H1 (cell line): ENCODE data around the gene LANCL2. TPM values are rescaled to one million over a fixed set of nuclear protein-coding genes. Genes with fewer than 3 reads are reported as not detected.

Source experiments
- CTCF ChIA-PET: fragments of 300-600 bp; sonication (Branson Sonifier 250); formaldehyde crosslinking; loops from one replicate; lab custom pipeline; 2021; ENCODE audit not compliant: partially characterized antibody; lab: Charles Lee
- POLR2A ChIA-PET: fragments of 300-600 bp; sonication (Branson Sonifier 250); formaldehyde crosslinking; loops from one replicate; lab custom pipeline; 2021; ENCODE audit warnings: inconsistent platforms; ENCODE audit not compliant: partially characterized antibody; lab: Charles Lee
- DNase-seq, 2 experiments: peaks; one replicate each; pipeline versions ENCODE4 v3.0.0 to v3.0.0-alpha.2; 2010 to 2022; ENCODE audit warnings: low spot score in 2 of 2, low read depth in 1 of 2, mixed read lengths in 1 of 2
- FAIRE-seq: peaks from 2 replicates; lab custom pipeline; 2011; peaks lifted over from hg19 to GRCh38; lab: Jason Lieb, UNC
- H2AFZ ChIP-seq: 2 replicates; pipeline ENCODE4 v1.8.1; 2012; ENCODE audit warnings: low read length, inconsistent platforms
- H2AK5ac ChIP-seq: 2 replicates; pipeline ENCODE4 v1.6.1; 2013; ENCODE audit warnings: low read depth, low read length
- H2BK120ac ChIP-seq: replicated peaks from 2 replicates; pipeline ENCODE3; 2013; ENCODE audit warnings: low read depth, low read length, inconsistent platforms
- H2BK12ac ChIP-seq: 2 replicates; pipeline ENCODE4 v1.6.1; 2013; ENCODE audit warnings: low read depth, low read length
- H2BK15ac ChIP-seq: 2 replicates; pipeline ENCODE4 v1.6.1; 2013; ENCODE audit warnings: low read length
- H2BK20ac ChIP-seq: 2 replicates; pipeline ENCODE4 v1.6.1; 2013; ENCODE audit warnings: low read length
- H2BK5ac ChIP-seq: 2 replicates; pipeline ENCODE4 v1.6.1; 2013; ENCODE audit warnings: low read depth, low read length
- H3K14ac ChIP-seq: 2 replicates; pipeline ENCODE4 v1.6.1; 2013; ENCODE audit warnings: inconsistent platforms; ENCODE audit not compliant: insufficient read length
- H3K18ac ChIP-seq: 2 replicates; pipeline ENCODE4 v1.6.1; 2013; ENCODE audit warnings: low read length; ENCODE audit errors: extremely low read depth
- H3K23ac ChIP-seq: 2 replicates; pipeline ENCODE4 v1.6.1; 2013; ENCODE audit warnings: inconsistent platforms; ENCODE audit not compliant: insufficient read length
- H3K23me2 ChIP-seq: 2 replicates; pipeline ENCODE4 v1.6.1; 2013; ENCODE audit warnings: low read depth, low read length
- H3K27ac ChIP-seq: 2 replicates; pipeline ENCODE4 v1.6.1; 2011; ENCODE audit warnings: low read depth, low read length, inconsistent platforms
- H3K27me3 ChIP-seq, 4 experiments: replicated peaks in 1 of 4; 1 replicate in 1 of 4; 2 replicates in 3 of 4; pipeline versions ENCODE4 v1.6.1 to v1.8.1; 2011 to 2013; ENCODE audit warnings: low read length in 3 of 4, mild to moderate bottlenecking in 3 of 4, inconsistent platforms in 2 of 4, mixed read lengths in 2 of 4, moderate library complexity in 1 of 4; ENCODE audit not compliant: control insufficient read depth in 3 of 4, insufficient read depth in 3 of 4; ENCODE audit errors: extremely low read depth in 1 of 4
- H3K36me3 ChIP-seq, 4 experiments: 2 replicates each; pipeline versions ENCODE4 v1.6.1 to v1.8.1; 2011 to 2013; ENCODE audit warnings: mild to moderate bottlenecking in 4 of 4, low read length in 3 of 4, moderate library complexity in 2 of 4, control low read depth in 1 of 4, inconsistent platforms in 1 of 4; ENCODE audit not compliant: insufficient read depth in 4 of 4, control insufficient read depth in 2 of 4
- H3K4ac ChIP-seq: replicated peaks from 2 replicates; pipeline ENCODE3; 2013; ENCODE audit warnings: low read length, low read depth, mixed read lengths, inconsistent platforms; ENCODE audit not compliant: insufficient read length
- H3K4me1 ChIP-seq, 4 experiments: replicated peaks in 1 of 4; 1 replicate in 1 of 4; 2 replicates in 3 of 4; pipeline versions ENCODE4 v1.6.1 to v1.8.1; 2011 to 2013; ENCODE audit warnings: low read length in 3 of 4, inconsistent platforms in 2 of 4, mixed read lengths in 1 of 4; ENCODE audit not compliant: insufficient read depth in 4 of 4, control insufficient read depth in 3 of 4
- H3K4me2 ChIP-seq, 2 experiments: 2 replicates each; pipeline versions ENCODE4 v1.6.1 to v1.8.1; 2011 to 2013; ENCODE audit warnings: low read depth in 2 of 2, low read length in 2 of 2, control low read depth in 1 of 2, inconsistent platforms in 1 of 2, mild to moderate bottlenecking in 1 of 2; ENCODE audit not compliant: insufficient read depth in 1 of 2
- H3K4me3 ChIP-seq, 4 experiments: fragments of 200-600, 300-600 bp in 1 of 4; sonication (generic), shearing (Covaris generic), sonication (Bioruptor Twin) in 1 of 4; 2 replicates each; pipeline versions ENCODE4 v1.5.1 to v1.8.1; 2011 to 2016; ENCODE audit warnings: low read length in 4 of 4, low read depth in 3 of 4, control low read depth in 2 of 4, inconsistent platforms in 2 of 4, mild to moderate bottlenecking in 2 of 4, mixed read lengths in 1 of 4, moderate library complexity in 1 of 4; ENCODE audit not compliant: insufficient read depth in 2 of 4; ENCODE audit errors: extremely low read depth in 1 of 4
- H3K56ac ChIP-seq: replicated peaks from 2 replicates; pipeline ENCODE3; 2013; ENCODE audit warnings: low read depth, mild to moderate bottlenecking, mixed read lengths, low read length, inconsistent platforms; ENCODE audit not compliant: insufficient read length
- H3K79me1 ChIP-seq: 2 replicates; pipeline ENCODE4 v1.6.1; 2013; ENCODE audit warnings: low read depth, low read length, control low read depth
- H3K79me2 ChIP-seq, 2 experiments: 2 replicates each; pipeline versions ENCODE4 v1.6.1 to v1.8.1; 2012 to 2013; ENCODE audit warnings: low read length in 2 of 2, mild to moderate bottlenecking in 2 of 2, inconsistent platforms in 1 of 2; ENCODE audit not compliant: insufficient read depth in 2 of 2, control insufficient read depth in 1 of 2
- H3K9ac ChIP-seq, 4 experiments: replicated peaks in 1 of 4; 1 replicate in 1 of 4; 2 replicates in 3 of 4; pipeline versions ENCODE4 v1.6.1 to v1.8.1; 2011 to 2013; ENCODE audit warnings: low read depth in 3 of 4, low read length in 3 of 4, control low read depth in 2 of 4, mild to moderate bottlenecking in 2 of 4, moderate library complexity in 2 of 4, inconsistent platforms in 1 of 4; ENCODE audit errors: extremely low read depth in 1 of 4
- H3K9me3 ChIP-seq, 2 experiments: 2 replicates each; pipeline versions ENCODE4 v1.6.1 to v1.8.1; 2012 to 2013; ENCODE audit warnings: mild to moderate bottlenecking in 2 of 2, moderate library complexity in 2 of 2, control low read depth in 1 of 2, inconsistent platforms in 1 of 2, low read depth in 1 of 2, low read length in 1 of 2, mixed read lengths in 1 of 2; ENCODE audit not compliant: insufficient read depth in 2 of 2
- H4K20me1 ChIP-seq, 2 experiments: replicated peaks in 1 of 2; 2 replicates each; pipeline versions ENCODE3 to v1.8.1; 2011 to 2013; ENCODE audit warnings: inconsistent platforms in 2 of 2, low read length in 2 of 2, mild to moderate bottlenecking in 1 of 2; ENCODE audit not compliant: insufficient read depth in 2 of 2, control insufficient read depth in 1 of 2
- H4K5ac ChIP-seq: 2 replicates; pipeline ENCODE4 v1.6.1; 2013; ENCODE audit warnings: low read length, low read depth, mixed read lengths, inconsistent platforms; ENCODE audit not compliant: insufficient read length
- H4K8ac ChIP-seq: 2 replicates; pipeline ENCODE4 v1.8.0; 2013; ENCODE audit warnings: mild to moderate bottlenecking, moderate library complexity, low read length, inconsistent platforms; ENCODE audit not compliant: insufficient read depth; ENCODE audit errors: extremely low read depth
- H4K91ac ChIP-seq: replicated peaks from 2 replicates; pipeline ENCODE3; 2013; ENCODE audit warnings: low read length, mixed read lengths, inconsistent platforms; ENCODE audit not compliant: insufficient read length
- CTBP2 ChIP-seq: IDR thresholded peaks from 2 replicates; pipeline ENCODE4 v1.7.0; 2011; ENCODE audit warnings: borderline replicate concordance, mild to moderate bottlenecking, moderate library complexity, mixed read lengths, low read length; ENCODE audit not compliant: insufficient read depth, insufficient read length
- SP2 ChIP-seq: IDR thresholded peaks from 2 replicates; pipeline ENCODE4 v1.6.1; 2012; ENCODE audit warnings: mild to moderate bottlenecking, low read length, inconsistent platforms
- TCF12 ChIP-seq: IDR thresholded peaks from 2 replicates; pipeline ENCODE4 v1.6.1; 2011; ENCODE audit warnings: low read depth, mild to moderate bottlenecking, low read length
- WGBS, 2 experiments: shearing (Covaris generic) in 1 of 2; methylation state at CpG; one replicate each; pipeline versions ENCODE4 v1.1.6 to v1.1.7; 2013 to 2015; ENCODE audit warnings: low lambda C conversion rate in 2 of 2, mixed read lengths in 2 of 2, inconsistent platforms in 1 of 2, low coverage in 1 of 2, missing lambda C conversion rate in 1 of 2; ENCODE audit not compliant: insufficient replicate concordance in 2 of 2, insufficient coverage in 1 of 2, insufficient read length in 1 of 2; ENCODE audit errors: extremely low coverage in 1 of 2, missing lambda C conversion rate in 1 of 2; 5-methylcytosine and 5-hydroxymethylcytosine counted together
- polyA plus RNA-seq, 7 experiments: library from polyadenylated mRNA; depleted of rRNA in 3 of 7; stranded (reverse) in 5 of 7; unstranded in 2 of 7; fragments of >200 nt in 5 of 7; fragments of 200-250 nt in 2 of 7; gene quantifications; 1 replicate in 5 of 7; 2 replicates in 1 of 7; 4 replicates in 1 of 7; pipeline versions ENCODE4 v1.2.1 to v1.2.3, GENCODE V29; 2011 to 2013; ENCODE audit warnings: missing spikeins in 2 of 7, mixed read lengths in 2 of 7
- total RNA-seq: library from RNA; stranded (reverse); fragmentation: NEBNext Ultra II Directional; extraction: Animal tissue kit (Norgen Biotek cat#: 25700); gene quantifications from 2 replicates; pipeline ENCODE4 v1.2.1, GENCODE V29; 2021

The LANCL2 gene
- total and polyA plus RNA-seq, 2 of the 8 experiments (the other 6 are each of a cell fraction or from before 2014, with no cell fraction given): 9.2 to 9.5 TPM

DNA sequence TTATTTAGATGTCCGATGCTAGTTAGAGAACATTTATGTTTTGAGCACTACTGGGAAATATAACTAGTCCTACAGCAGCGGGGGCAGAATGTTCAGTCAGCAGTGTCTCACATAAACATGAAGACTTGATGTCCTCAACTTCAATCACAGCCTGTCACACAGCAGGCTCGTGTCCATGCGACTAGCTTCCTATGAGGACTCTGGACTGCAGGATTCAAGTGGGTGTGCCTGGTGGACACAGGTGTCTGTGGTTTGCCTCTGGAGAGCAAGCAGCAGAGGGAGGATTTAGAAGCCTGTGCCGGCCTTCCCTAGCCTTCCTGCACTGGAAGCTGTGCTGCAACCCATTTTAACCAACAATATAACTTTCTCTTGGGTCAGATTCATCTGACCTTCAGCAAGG is 30.0 kb upstream of the LANCL2 start:
- H4K91ac ChIP-seq: no peak overlapping the region
- H3K23me2 ChIP-seq: no peaks in the 10 kb centered on the region
- H4K20me1 ChIP-seq: no peaks in the 10 kb centered on the region
- H3K27ac ChIP-seq: no peak overlapping the region
- H3K56ac ChIP-seq: no peak overlapping the region
- no peak overlapping the region for H3K4ac ChIP-seq
- H3K79me2 ChIP-seq: no peaks in the 10 kb centered on the region
- no peak for TF ChIP-seq SP2
- no peak for TF ChIP-seq CTBP2
- TF ChIP-seq TCF12: no peak
- TF ChIP-seq, all 59 proteins: peak for 0
- H2AFZ ChIP-seq: 0 out of 2 replicates have a peak overlapping the region, but pooled peaks have one; percentile 39
- no peak overlapping the region for H2BK15ac ChIP-seq
- H2BK5ac ChIP-seq: no peak overlapping the region
- no peak overlapping the region for H4K8ac ChIP-seq
- no peak overlapping the region for H3K4me3 ChIP-seq
- no peak overlapping the region for H2BK120ac ChIP-seq
- no peak overlapping the region for H3K4me2 ChIP-seq
- no peak overlapping the region for H3K18ac ChIP-seq
- peaks cover 0 to 2% (median 0%) of the 10 kb centered on the region in 4 experiments; a peak in 2 of 7 replicates for H3K4me1 ChIP-seq
- no peak for FAIRE-seq
- no peak overlapping the region for H2BK20ac ChIP-seq
- WGBS, 2 experiments: 91% methylated on average over 5 of the region's 5 CpGs; no CpG with 5 or more reads in 1 of the 2 experiments
- no peaks in the 10 kb centered on the region for H3K9me3 ChIP-seq
- no peak overlapping the region for H3K14ac ChIP-seq
- no peaks in the 10 kb centered on the region for H3K36me3 ChIP-seq
- CTCF ChIA-PET: interaction anchor here (0.6 to 1.3 kb wide), 2 partner anchors 9 to 16 kb away, joined by 3 to 5 read pairs; no protein-coding TSS in a partner anchor
- POLR2A ChIA-PET: no interaction called here
- H3K9ac ChIP-seq: no peak overlapping the region; a peak in 1 of 7 replicates
- H3K27me3 ChIP-seq: no peaks in the 10 kb centered on the region
- no peak overlapping the region for H4K5ac ChIP-seq
- no peak overlapping the region for H3K23ac ChIP-seq
- H2BK12ac ChIP-seq: no peak overlapping the region
- H3K79me1 ChIP-seq: no peaks in the 10 kb centered on the region
- H2AK5ac ChIP-seq: no peak overlapping the region
- no peak for DNase-seq
